Neural cell (in vitro differentiated cells): Measurements from ENCODE around the gene EYS. TPM values are rescaled to one million over a fixed set of nuclear protein-coding genes. Genes with fewer than 3 reads are reported as not detected.

Source experiments
- H2AFZ ChIP-seq: fragments of 200-600, 300-800 bp; sonication (generic), shearing (Covaris generic); 2 replicates; pipeline ENCODE4 v1.6.0; 2014; ENCODE audit warnings: low read depth, mild to moderate bottlenecking, antibody characterized with exemption, low read length, moderate library complexity
- H3F3A ChIP-seq: fragments of 200-600 bp; shearing (Covaris generic); 2 replicates; pipeline ENCODE4 v1.6.1; 2016; ENCODE audit warnings: mild to moderate bottlenecking, moderate library complexity, mixed read lengths, antibody characterized with exemption, low read length; ENCODE audit not compliant: insufficient read depth, poor library complexity, severe bottlenecking
- H3K27ac ChIP-seq: fragments of 200-600, 300-800 bp; sonication (generic), shearing (Covaris generic); 2 replicates; pipeline ENCODE4 v1.5.1; 2014; ENCODE audit warnings: mild to moderate bottlenecking, low read length, moderate library complexity
- H3K27me3 ChIP-seq: fragments of 300-800, 200-600 bp; sonication (generic), shearing (Covaris generic); 2 replicates; pipeline ENCODE4 v1.6.0; 2014; ENCODE audit warnings: mild to moderate bottlenecking, low read depth, low read length, moderate library complexity; ENCODE audit not compliant: insufficient read depth
- H3K36me3 ChIP-seq: fragments of 300-800, 200-600 bp; sonication (generic), shearing (Covaris generic); 2 replicates; pipeline ENCODE4 v1.5.1; 2014; ENCODE audit warnings: mild to moderate bottlenecking, antibody characterized with exemption, low read length, moderate library complexity; ENCODE audit not compliant: insufficient read depth
- H3K4me2 ChIP-seq: fragments of 300-800, 200-600 bp; sonication (generic), shearing (Covaris generic); 2 replicates; pipeline ENCODE4 v1.6.0; 2014; ENCODE audit warnings: mild to moderate bottlenecking, low read length
- H3K4me3 ChIP-seq: fragments of 300-800, 200-600 bp; sonication (generic), shearing (Covaris generic); 2 replicates; pipeline ENCODE4 v1.5.1; 2014; ENCODE audit warnings: mild to moderate bottlenecking, low read length, moderate library complexity
- H3K79me2 ChIP-seq: fragments of 200-600 bp; shearing (Covaris generic); replicated peaks from 2 replicates; pipeline ENCODE4 v1.6.0; 2014; ENCODE audit warnings: mild to moderate bottlenecking, low read length, moderate library complexity; ENCODE audit not compliant: insufficient read depth
- H3K9ac ChIP-seq: fragments of 300-800, 200-600 bp; sonication (generic), shearing (Covaris generic); 2 replicates; pipeline ENCODE4 v1.6.1; 2016; ENCODE audit warnings: mild to moderate bottlenecking, low read length, mixed read lengths
- H3K9me2 ChIP-seq: fragments of 200-600 bp; shearing (Covaris generic); 2 replicates; pipeline ENCODE4 v1.6.1; 2016; ENCODE audit warnings: mild to moderate bottlenecking, low read length, mixed read lengths; ENCODE audit not compliant: insufficient read depth
- H3K9me3 ChIP-seq: fragments of 200-600, 300-800 bp; sonication (generic), shearing (Covaris generic); 2 replicates; pipeline ENCODE4 v1.6.1; 2016; ENCODE audit warnings: mild to moderate bottlenecking, mixed run types, low read length, moderate library complexity, mixed read lengths
- H4K20me1 ChIP-seq: fragments of 200-600 bp; shearing (Covaris generic); 2 replicates; pipeline ENCODE4 v1.6.1; 2016; ENCODE audit warnings: mild to moderate bottlenecking, mixed run types; ENCODE audit not compliant: insufficient read depth
- EP300 ChIP-seq: fragments of 450-650 bp; conservative IDR thresholded peaks from 2 replicates; pipeline ENCODE4 v1.6.1; 2014; ENCODE audit warnings: antibody characterized with exemption, mild to moderate bottlenecking, moderate library complexity; ENCODE audit not compliant: poor library complexity, severe bottlenecking
- EZH2 ChIP-seq: fragments of 200-600, 300-800 bp; shearing (Covaris generic), sonication (generic); IDR thresholded peaks from 2 replicates; pipeline ENCODE4 v1.6.1; 2014; ENCODE audit warnings: antibody characterized with exemption, low read length, borderline replicate concordance, mild to moderate bottlenecking; ENCODE audit not compliant: insufficient read depth, poor library complexity, severe bottlenecking
- POLR2AphosphoS5 ChIP-seq: IDR thresholded peaks from 2 replicates; pipeline ENCODE4 v1.6.1; 2012
- REST ChIP-seq: IDR thresholded peaks from 2 replicates; pipeline ENCODE4 v1.6.1; 2012; ENCODE audit warnings: borderline replicate concordance
- SMC3 ChIP-seq: fragments of 450-650 bp; conservative IDR thresholded peaks from 2 replicates; pipeline ENCODE4 v1.6.1; 2014; ENCODE audit warnings: antibody characterized with exemption, mild to moderate bottlenecking, moderate library complexity; ENCODE audit not compliant: poor library complexity
- TAF1 ChIP-seq: IDR thresholded peaks from 2 replicates; pipeline ENCODE4 v1.6.1; 2012; ENCODE audit warnings: low read depth
- polyA plus RNA-seq: library from polyadenylated mRNA; depleted of rRNA; stranded (reverse); fragments of >200 nt; gene quantifications from 2 replicates; pipeline ENCODE4 v1.2.3, GENCODE V29; 2014

Gene EYS
- polyA plus RNA-seq, 1 donor from 2014 or later: 0.38 TPM

- Histone ChIP-seq H2AFZ (no peak overlapping the region), H3K9me2 (no peaks in the 10 kb centered on the region), H3K9ac (no peak overlapping the region), H3K4me2 (no peak overlapping the region), H3K27ac (no peak overlapping the region), H3F3A (no peaks in the 10 kb centered on the region), H3K79me2 (no peaks in the 10 kb centered on the region), H3K4me3 (no peak overlapping the region), H3K9me3 (no peaks in the 10 kb centered on the region), H3K27me3 (no peaks in the 10 kb centered on the region), H4K20me1 (no peaks in the 10 kb centered on the region), H3K36me3 (no peaks in the 10 kb centered on the region)
- no peak for TF ChIP-seq TAF1
- TF ChIP-seq POLR2AphosphoS5: no peak
- TF ChIP-seq EP300: no peak
- TF ChIP-seq REST: no peak
- no peak for TF ChIP-seq EZH2
- no peak for TF ChIP-seq SMC3
These were observed 991.4 kb downstream of the EYS start for GRCh38 chr6:64715624-64716023.

GRCh38 chr6:64714073-64714472 is 993.0 kb downstream of the EYS start:
- Histone ChIP-seq H3K9me2 (no peaks in the 10 kb centered on the region), H3K4me2 (no peak overlapping the region), H3K9ac (no peak overlapping the region), H4K20me1 (no peaks in the 10 kb centered on the region), H3K27ac (no peak overlapping the region), H3F3A (no peaks in the 10 kb centered on the region), H3K27me3 (no peaks in the 10 kb centered on the region), H3K9me3 (no peaks in the 10 kb centered on the region), H3K36me3 (no peaks in the 10 kb centered on the region), H3K4me3 (no peak overlapping the region), H2AFZ (no peak overlapping the region), H3K79me2 (no peaks in the 10 kb centered on the region)
- TF ChIP-seq EZH2 (no peak), REST (peak; percentile 35), EP300 (peak; percentile 25)

- Histone ChIP-seq H3F3A (no peaks in the 10 kb centered on the region), H3K27ac (no peak overlapping the region), H2AFZ (no peak overlapping the region), H4K20me1 (no peaks in the 10 kb centered on the region), H3K9me3 (no peaks in the 10 kb centered on the region), H3K4me2 (no peak overlapping the region), H3K4me3 (no peak overlapping the region), H3K36me3 (no peaks in the 10 kb centered on the region), H3K9me2 (no peaks in the 10 kb centered on the region), H3K27me3 (no peaks in the 10 kb centered on the region), H3K79me2 (no peaks in the 10 kb centered on the region), H3K9ac (no peak overlapping the region)
- TF ChIP-seq REST (peak; percentile 56), TAF1 (no peak), POLR2AphosphoS5 (peak; percentile 70), EP300 (peak; percentile 47), SMC3 (no peak)
These were observed 993.9 kb downstream of the EYS start for GRCh38 chr6:64713175-64713574.
